ENCODE data around the gene CCDC71.

GRCh38 chr3:49182682-49183081 lies 16.6 kb upstream of the CCDC71 start:
- no peak for TF ChIP-seq EZH2phosphoT487 (IDR thresholded peaks at IDR 0.05; ENCODE audit: unreplicated experiment)
- TF ChIP-seq, protein P1, sequence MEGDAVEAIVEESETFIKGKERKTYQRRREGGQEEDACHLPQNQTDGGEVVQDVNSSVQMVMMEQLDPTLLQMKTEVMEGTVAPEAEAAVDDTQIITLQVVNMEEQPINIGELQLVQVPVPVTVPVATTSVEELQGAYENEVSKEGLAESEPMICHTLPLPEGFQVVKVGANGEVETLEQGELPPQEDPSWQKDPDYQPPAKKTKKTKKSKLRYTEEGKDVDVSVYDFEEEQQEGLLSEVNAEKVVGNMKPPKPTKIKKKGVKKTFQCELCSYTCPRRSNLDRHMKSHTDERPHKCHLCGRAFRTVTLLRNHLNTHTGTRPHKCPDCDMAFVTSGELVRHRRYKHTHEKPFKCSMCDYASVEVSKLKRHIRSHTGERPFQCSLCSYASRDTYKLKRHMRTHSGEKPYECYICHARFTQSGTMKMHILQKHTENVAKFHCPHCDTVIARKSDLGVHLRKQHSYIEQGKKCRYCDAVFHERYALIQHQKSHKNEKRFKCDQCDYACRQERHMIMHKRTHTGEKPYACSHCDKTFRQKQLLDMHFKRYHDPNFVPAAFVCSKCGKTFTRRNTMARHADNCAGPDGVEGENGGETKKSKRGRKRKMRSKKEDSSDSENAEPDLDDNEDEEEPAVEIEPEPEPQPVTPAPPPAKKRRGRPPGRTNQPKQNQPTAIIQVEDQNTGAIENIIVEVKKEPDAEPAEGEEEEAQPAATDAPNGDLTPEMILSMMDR (conservative IDR thresholded peaks at IDR 0.05; ENCODE audit: low read depth in 2 of 2) = no peak
- no peak for TF ChIP-seq POLR2AphosphoS5 (IDR thresholded peaks at IDR 0.05; ENCODE audit: low read depth)
- no peak for TF ChIP-seq EZH2 (IDR thresholded peaks at IDR 0.05; ENCODE audit: low read depth, unreplicated experiment)

Data from GM23338 (cell line).